Fibroblast of mammary gland (primary cell): ENCODE results near the gene AGPAT3.
A peak's percentile ranks its signal among the peaks of the same experiment; 100 is the strongest.

Experiments
- DNase-seq: peaks from one replicate; pipeline ENCODE4 v3.0.0-alpha.2; 2010; ENCODE audit warnings: low read depth
- H3K4me3 ChIP-seq: 2 replicates; pipeline ENCODE4 v1.5.1; 2011; ENCODE audit warnings: low read depth, mild to moderate bottlenecking, low read length, moderate library complexity; ENCODE audit not compliant: control insufficient read depth
- CTCF ChIP-seq: conservative IDR thresholded peaks from 2 replicates; pipeline ENCODE4 v1.5.1; 2011; ENCODE audit warnings: low read depth, low read length, inconsistent platforms; ENCODE audit not compliant: control insufficient read depth, insufficient read depth

The AGPAT3 gene, protein sequence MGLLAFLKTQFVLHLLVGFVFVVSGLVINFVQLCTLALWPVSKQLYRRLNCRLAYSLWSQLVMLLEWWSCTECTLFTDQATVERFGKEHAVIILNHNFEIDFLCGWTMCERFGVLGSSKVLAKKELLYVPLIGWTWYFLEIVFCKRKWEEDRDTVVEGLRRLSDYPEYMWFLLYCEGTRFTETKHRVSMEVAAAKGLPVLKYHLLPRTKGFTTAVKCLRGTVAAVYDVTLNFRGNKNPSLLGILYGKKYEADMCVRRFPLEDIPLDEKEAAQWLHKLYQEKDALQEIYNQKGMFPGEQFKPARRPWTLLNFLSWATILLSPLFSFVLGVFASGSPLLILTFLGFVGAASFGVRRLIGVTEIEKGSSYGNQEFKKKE

GRCh38 chr21:43864962-43865539 is at the start of gene AGPAT3:
Gene AGPAT3 (plus strand): TSS chr21:43865223. CDS start chr21:43959682, 94,459 bp downstream.
- TF ChIP-seq CTCF = no peak
- peak within 1 kb of the TSS; percentile 63 for H3K4me3 ChIP-seq
- DNase-seq = no peak

DNA sequence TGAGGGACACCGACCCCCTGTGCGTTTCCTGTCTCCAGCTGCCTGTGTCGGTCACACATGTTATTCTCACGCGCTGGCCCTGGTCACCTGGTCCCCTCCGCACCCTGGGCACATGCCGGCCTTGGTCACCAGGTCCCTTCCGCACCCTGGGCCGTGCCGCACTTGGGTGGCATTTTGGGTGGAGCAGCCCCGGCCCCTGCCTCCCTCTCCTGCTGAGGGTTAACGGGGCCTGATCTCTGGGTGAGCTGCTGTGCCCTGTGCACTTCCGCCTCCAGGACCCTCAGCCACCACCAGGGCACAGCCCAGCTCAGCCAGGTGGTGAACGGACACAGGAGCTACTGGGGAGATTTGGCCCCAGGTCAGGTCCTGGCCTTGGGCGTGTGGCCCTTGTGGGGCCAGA is 49.0 kb upstream of the AGPAT3 start:
- no peak for DNase-seq
- no peak overlapping the region for H3K4me3 ChIP-seq
- TF ChIP-seq CTCF = no peak

- no peak overlapping the region for H3K4me3 ChIP-seq
- no peak for TF ChIP-seq CTCF
- DNase-seq = no peak
Measured at GRCh38 chr21:43816611-43817071, 48.4 kb upstream of the AGPAT3 start.

DNA sequence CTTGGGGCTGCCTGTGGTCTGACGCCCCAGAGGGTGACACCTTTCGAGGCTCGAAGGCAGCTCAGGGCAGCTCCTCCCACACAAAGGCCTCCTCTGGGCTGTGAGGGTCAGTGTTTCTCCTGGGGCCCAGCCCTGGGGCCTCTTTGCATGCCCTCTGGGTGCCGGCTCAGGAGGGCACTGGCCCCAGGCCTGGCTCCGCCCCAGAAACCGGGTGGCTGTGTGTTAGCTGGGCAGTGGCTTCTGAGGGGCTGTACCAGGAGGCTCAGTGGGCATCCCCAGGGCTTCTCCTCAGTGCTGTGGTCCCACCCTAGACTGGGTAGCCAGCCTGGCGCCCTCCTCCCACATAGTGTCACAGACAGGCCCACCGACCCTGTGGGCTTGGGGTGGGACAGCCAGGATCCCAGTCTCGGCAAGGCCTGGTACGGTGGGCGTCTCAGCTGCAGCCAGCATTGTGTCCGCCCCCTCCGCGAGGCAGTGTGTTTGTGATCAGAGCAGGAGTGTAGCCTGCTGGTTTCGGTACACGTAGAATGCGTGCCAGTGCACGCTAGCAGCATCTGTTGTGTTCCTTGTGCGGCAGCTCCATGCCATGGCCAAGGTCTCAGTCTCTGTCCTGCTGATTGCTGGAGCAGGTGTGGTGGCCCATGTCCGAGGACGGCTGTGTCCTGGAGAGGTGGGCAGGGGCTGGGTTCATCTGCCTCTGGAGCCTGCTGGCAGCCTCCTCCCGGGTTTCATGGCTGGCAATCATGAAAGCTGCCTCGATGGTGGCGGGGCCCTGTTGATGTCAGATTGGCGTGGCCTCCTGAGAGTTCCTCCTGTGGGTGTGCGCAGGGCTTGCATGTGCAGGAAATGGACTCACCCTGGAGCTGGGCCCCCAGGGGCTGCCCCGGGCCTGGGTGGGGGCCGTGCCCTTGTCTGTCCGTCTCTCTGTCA is 47.6 kb upstream of the AGPAT3 start:
- TF ChIP-seq CTCF = no peak
- no peak for DNase-seq
- H3K4me3 ChIP-seq = no peak overlapping the region

GRCh38 chr21:43818685-43819084 is 46.3 kb upstream of the AGPAT3 start:
- TF ChIP-seq CTCF = no peak
- H3K4me3 ChIP-seq = no peak overlapping the region
- no peak for DNase-seq
